Activated T-cell treated with anti-CD3 and anti-CD28 coated beads, Interleukin-2, amount 50 U/mL, for 48 hours (primary cell): Measurements from ENCODE around the gene CDCA8.
"Not testable (repeated sequence)": the region's sequence is repeated elsewhere in the genome, so short reads cannot be mapped to it uniquely, and the experiment has no call there.

ENCODE experiments used
- DNase-seq, 2 experiments: peaks; one replicate each; pipeline ENCODE4 v3.0.0-alpha.2; 2020

Gene CDCA8

DNA sequence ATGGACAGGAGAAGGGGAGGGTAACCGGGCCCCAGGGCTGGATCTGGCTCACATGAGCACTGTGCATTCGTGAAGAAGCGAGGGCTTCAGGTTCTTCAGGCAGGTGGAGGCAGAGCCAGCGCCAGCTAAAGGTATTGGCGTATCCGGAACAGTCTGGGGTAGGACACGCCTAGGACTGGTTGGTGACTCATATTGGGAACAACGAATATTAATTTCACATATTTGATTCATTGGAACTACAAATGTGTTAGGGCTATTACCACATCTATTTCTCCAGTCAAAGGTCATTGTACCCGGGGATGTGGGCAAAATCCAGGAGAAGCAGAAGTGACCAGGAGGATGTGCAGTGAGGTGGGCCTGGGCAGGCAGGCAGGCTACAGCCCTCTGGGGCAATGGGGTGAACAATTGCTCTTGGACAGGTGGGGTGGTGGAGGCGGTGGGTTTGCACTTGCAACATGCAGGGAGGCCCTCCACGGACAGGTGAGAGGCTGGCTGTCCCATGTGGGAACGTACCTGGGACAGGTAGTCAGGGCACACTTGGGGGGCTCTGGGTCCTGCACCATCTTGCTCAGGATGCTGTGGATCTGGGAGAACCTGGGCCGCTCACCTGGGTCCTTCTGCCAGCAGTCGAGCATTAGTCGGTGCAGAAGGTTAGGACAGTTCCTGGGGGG, 26.7 kb downstream of the CDCA8 start:
- no peak for DNase-seq

DNA sequence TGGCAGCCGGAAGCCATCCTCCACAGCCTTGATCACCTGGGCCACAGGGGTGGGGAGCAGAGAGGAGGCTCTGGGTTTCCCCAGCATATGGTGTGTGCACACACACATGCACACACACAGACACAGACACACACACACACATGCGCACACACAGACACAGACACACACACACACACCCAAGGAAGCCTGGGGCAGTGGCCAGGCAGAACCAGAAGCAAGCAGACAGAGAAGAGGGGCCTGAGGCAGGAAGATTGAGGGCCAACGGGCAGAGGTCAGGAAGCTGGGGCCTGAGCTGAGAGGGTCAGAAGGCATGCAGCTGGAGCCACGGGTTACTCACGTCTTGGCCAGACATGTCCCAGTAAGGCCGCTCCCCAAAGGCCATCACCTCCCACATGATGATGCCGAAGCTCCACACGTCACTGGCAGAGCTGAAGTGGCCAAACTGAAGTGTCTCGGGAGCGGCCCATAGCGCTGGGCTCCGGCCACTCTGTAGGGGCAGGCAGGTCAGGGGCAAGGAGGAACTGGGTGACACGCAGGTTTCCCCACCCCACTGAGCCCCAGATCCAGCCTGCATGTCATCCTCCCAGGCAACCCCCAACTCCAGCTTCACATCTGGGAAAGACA, 27.4 kb downstream of the CDCA8 start:
- no peak for DNase-seq

DNA sequence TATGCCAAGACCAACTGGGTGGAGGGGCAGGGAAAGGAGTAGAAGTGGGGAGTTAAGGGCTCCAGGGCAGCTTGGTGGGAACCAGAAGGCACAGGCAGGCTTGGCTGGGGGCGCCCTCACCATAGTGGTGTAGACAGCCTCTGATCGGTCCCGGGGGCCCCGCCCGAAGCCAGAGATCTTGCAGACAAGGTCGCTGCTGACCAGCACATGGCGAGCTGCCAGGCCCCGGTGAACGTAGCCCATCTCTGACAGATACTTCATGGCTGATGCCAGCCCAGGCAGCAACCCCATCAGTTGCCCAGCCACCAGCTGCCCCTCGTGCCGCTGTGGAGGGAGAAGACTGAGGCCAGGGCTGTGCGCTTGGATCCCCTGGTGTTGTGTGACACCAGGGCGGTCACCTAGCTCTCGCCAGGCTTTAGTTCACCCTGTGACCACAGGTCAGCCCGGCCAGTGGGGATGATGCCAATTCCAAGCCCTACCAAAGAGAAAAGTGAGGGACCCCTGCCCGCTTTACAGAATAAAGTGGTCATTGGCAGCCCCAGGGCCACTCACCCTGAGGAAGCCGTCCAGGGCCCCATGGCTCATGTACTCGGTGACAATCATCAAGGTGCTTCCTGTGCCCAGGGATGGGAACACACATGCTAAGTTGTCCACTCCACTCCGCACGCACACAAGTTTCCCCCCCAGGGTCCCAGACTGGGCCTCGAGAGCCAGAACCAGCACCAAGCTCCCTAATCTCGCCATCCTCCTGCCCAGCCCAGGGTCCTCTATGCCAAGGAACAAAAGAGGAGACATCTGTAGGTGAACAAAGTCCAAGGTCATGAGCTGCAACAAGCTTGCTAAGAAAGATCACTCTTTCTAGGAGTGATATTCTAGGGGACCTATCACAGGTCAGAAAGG, 28.2 kb downstream of the CDCA8 start:
- DNase-seq: no peak

DNA sequence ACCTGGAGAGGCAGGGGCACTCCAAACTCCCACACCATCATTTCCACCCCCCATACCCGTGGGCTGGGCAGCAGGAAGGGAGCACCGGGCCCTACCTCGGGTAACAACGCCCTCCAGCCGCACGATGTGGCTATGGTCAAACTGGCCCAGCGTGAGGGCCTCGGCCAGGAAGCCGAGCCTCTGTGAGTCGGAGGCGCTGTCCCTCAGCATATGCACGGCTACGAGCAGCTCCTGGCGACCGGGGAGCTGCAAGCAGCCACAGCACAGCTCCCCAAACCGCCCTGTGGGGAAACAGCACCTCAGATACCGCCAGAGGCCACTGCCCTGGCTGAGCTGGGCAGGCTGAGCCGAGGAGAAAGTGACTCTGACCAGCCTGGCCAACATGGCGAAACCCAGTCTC, 29.2 kb downstream of the CDCA8 start:
- no peak for DNase-seq

DNA sequence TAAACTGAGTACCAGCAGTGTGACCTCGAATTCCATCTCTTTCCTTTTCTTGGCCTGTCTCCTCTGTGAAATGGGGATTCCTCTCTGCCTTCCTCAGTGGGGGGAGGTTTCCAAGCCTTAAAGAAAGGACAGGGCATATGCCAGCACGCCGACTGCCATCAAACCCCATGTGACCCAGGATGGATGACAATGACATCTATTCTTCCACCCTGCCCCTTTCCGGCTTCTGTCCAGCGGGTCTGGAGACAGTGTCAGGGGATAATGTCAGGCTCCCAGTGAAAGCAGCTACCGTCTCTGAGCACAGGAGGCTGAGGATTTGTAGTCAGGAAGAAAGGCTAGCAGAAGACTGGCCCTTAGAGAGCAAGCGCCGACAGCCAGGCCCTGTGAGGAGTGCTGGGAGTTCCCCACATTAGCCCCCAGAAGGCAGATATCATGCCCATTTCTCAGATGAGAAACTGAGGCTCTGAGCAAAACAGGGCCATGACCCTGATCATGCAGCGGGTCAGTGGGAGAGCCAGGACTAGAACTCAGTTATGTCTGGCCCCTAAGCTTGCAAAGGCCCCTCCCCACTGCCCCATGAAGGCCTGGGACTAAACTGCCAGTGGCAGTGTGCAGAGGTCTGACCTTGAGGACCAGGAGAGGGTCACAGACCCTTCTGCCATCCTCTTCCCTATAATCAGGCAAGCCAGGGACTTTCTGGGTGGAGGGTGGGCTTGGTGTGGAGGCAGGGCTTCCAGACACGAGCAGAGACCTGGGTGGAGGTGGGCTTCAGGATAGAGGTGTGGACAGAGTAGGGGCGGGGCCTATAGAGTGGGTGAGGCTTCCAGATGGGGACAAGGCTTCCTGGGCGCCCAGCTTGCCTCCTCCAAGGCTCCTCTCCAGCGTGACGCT, 30.1 kb downstream of the CDCA8 start:
- no peak for DNase-seq

DNA sequence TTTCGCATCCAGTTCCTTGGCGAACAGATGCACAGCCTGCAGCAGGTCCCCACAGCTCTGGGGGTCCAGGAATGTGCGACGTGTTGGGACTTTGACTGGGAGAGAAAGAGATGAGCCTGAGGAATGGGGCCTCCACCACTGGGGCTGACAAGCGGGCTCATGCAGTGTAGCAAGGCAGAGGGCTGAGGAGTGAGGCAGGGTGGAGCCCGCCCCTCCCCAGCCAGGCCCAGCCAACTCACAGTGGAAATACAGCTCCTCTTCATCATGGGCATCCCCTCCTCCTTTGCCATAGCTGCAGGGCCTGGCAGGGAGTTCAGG, 30.7 kb downstream of the CDCA8 start:
- DNase-seq: no peak

DNA sequence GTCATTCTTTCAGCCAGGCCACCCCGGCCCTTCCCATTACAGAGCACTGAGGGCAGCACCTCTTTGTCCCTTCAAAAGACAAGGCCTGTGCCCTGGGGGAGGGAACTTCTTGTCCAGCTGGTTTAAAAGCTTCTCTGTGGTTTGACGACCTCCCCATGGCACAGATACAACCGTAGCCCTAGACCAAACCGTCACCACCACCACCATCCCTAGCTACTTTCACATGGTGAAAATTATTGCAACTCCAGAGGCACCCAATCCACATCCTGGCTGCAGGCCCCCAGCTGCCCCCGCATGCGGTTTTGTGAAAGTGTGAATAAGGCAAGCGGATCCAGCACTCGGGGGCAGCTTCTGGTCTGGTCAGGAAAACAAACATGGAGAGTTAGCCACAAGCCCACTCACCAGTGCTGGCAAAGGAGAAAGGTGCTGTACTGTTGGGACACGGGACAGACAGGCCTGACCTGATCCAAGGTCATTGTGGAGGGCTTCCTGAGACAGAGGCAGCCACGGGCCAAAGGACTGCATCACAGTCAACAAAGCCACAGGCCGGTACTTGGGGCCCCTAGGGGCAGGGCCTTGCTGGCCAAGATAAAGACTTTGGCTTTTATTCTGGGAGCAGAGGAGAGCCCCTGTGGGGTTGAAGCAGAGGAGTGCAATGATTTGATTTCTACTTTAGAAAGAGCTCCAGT, 31.2 kb downstream of the CDCA8 start:
- DNase-seq: no peak

DNA sequence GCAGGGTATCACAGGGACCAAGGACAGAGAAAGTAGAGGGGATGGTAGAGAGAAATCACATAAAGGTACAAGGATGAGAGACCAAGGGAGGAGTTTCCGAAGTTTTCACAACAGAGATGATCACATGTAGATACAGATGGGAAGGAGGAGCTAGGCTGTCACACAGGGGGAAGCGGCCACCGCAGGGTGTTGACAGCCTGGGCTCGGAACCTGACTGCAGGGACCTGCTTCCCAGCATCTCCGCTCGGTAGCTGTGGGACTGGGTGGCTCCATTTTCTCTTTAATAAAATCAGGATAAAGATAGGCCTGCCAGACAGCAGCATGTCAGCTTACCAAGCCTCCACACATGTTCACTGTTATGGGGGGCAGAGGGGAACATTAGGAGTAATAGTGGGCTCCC, 32.3 kb downstream of the CDCA8 start:
- no peak for DNase-seq

DNA sequence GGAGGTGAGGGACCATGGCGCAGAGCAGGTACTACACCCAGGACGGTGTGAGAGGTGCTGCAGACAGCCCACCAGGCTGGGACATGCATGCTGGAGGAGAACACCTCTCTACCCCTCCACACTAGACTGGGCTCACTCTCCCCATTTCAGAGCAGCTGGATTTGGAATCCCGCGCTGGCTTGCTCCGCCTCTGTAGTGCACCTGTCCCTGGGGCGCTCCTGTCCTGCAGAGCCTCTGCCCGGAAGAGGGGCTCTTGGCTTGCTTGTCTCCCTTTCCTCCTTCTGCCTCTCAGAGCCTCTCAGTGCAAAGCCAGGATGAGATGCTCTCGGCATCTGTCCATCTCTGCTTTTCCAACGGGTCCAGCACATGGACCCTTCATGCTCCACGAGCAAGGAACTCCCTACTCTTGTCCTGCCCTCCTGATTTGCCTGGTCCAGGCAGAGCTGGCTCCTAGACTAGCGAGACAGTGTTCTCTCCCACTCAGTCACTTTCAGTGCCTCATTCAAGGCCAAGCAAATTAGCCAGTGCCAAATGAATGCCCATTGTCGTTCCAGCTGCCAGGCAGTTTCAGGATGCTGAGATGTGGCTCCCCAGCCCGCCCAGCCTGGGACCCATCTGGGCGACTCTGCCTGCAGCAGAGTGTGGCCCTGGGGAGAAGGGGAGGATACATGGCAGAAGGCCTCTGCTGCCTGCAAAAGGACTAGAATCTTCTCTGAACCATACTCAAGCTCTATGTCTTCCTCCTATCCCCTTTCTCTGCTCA, 33.7 kb downstream of the CDCA8 start:
- no peak for DNase-seq

DNA sequence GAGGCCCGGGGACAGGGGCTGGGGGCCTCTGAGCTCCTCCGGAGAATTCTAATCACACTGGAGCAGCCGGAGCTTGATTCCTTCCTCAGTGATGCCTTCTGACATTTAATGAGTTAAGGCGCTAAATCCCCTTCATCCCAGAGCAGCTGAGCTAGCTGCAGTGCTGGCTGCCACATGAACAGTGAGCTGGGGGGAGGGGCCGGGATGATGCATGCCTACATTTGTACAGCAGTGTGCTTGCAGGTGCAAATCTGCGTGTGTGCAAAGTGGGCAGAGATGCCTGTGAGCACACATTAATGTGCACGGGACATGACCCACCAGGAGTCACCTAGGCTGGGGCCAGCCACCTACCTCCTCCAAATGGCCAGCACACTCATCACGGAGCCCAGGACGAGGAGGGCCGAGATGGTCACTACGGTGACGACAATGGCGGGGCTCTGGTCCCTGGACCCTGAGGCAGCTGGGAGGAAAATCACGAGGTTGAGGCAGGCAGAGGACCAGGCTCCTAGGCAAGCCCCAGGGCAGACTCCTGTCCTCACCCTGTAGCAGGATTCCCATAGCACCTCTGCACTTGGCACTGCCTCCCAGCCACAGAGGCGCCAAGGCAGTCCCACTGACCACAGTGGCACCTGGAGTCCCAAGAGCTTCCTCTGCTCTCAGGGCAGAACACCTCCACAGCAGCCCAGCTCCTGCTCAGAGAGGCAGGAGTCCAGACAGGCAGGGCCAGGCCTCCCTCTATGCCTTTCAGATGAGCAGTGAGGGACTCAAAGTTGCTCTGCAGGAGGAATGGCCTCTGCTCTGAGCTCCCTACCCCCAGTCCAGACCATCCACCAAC, 34.7 kb downstream of the CDCA8 start:
- DNase-seq: no peak

DNA sequence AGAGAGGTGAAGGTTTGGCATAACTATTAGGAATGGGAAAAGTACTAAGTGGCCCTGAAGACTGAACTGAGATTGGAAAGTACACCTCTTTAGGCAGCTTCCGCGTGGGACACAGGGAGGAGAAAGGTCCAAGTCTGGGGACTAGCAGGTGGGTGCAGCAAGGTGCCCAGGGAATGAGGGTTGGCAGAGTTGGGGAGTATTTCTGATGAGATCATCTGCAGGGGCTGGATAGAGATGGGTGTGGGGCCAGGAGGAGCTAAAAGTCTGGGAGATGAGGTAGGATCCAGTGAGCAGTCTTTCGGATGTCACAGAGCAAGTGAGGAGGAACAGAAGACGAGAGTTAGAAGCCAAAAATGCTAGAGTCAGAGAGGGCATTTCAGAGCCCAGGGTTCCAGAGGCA, 36.1 kb downstream of the CDCA8 start:
- DNase-seq: no peak

DNA sequence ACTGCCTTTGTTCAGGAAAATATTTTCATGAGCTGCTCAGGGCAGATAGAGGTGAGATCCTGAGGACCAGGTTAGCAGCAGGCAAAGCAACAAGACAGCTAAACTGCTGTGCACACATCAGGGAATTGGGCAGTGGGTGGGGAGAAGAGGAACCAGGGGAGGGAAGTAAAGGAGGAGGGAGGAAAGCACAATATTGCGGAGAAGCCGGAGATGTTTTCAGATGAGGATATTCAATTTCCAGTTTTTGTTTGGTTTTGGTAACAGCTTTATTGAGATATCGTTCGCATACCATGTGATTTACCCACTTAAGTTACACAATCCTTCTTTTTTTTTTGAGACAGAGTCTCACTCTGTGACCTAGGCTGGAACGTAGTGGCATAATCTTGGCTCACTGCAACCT, 38.1 kb downstream of the CDCA8 start:
- no peak for DNase-seq

DNA sequence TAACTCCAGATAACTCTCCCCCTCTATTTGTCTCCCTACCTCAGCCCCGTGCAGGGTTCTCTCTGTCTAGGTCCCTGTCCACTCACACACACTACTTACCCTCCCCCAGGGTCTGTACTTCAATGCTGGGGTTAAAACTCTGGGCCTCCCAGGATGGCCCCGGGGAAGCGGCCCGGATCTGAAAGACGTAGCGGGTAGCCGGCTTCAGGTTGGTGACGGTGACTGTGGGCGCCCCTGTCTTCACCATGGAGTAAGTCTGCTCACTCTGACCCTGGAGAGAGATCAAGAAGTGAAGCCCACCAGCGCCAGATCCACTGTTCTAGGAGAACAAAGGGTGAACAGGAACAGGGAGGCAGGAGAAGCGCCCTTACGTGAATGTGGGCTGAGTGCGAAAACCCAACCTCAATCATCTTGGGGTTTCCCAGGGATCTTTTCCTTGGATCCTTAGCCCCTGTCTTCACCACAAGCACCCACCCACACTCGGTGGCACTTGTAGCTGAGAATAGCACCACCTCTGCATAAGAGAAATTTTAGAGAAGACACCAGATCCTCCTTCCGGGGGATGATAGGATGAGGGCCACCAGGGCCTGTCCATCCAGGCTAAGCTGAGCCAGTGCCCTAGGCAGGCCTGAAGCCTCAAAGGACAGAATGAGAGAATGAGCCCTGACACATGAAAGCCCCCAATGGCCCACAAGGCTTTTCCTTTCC, 39.1 kb downstream of the CDCA8 start:
- no peak for DNase-seq

DNA sequence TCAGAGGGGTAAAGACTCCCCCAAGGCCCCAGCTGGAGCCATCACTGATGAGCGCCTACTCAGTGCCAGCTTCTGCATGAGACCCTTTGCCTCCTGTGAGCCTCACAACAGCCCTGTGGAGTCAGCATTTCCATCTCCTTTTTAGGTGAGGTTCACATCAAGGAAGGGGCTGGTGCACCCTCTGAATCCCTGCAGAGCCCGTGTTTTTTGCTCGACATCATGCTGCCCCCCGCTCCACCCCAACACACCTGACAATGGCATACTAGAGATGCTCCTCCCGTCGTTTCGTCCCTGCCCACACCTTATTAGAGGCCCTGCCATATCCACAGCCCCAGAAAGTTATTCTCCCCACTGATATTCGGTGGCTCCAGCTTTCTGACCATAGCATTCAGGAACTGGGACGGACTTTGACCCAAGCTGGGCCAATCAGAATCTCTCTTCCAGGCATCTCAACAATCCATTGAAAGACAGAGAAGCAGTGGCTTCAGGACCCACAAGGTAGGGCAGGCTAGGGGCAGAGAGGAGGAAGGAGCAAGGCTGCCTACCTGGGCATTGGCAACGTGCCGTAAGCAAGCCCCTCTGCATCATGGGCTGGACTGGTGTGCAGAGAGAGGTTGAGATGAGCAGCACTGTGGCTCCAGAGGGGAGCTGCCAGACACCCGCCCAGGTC, 39.9 kb downstream of the CDCA8 start:
- no peak for DNase-seq

DNA sequence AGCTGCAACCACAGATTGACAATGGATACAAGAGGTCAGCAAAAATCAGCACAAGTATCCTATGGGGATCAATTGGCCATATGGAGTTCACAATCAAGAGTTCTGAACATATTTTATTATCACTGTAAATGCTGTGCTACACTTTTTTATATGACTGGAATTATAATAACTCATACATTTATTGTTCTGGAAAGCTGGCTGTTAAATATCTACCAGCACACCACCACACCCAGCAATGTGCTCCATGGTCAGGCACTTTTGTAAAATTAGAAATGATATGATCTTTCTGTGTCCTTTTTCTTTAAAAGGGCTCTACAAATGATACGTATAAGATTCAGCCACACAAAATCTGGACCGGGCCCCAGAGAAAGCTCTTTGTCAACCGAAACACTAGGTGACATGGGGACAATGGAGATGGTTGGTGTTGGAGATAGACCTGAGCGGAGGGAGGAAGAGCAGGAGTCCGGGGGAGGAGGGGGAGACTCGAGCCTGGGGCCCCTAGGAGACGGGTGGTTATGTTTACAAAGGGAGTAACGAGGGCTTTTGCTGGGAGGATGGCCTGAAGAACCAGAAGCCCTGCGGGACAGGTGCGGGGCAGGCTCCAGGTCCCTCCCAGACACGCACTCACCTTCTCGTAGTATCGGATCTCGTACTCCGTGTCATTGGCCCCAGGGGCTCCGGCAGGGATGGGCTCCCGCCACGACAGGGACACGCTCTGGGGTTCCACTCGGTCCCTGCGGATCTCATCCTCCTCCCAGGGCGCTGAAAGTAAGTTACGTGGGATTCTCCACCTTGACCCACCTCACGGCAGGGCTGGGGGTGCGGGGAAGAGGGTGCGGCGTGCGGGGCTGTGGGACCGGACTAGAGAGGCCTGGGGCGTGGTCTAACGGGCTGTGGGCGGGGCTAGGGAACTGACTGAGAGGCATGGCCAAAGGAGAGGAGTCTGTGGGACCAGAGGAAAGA, 42.6 kb downstream of the CDCA8 start:
- DNase-seq: peak; percentile 34 to 44

DNA sequence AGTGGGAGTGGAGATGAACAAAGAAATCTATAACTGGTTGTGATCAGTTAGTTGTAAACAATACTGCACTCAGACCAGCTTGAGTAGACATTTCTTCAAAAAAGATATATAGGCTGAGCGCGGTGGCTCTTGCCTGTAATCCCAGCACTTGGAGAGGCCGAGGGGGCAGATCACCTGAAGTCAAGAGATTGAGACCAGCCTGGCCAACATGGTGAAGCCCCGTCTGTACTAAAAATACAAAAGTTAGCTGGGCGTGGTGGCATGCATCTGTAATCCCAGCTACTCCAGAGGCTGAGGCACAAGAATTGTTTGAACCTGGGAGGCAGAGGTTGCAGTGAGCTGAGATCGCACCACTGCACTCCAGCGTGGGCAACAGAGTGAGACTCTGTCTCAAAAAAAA, 45.7 kb downstream of the CDCA8 start:
- not testable (repeated sequence) for DNase-seq

DNA sequence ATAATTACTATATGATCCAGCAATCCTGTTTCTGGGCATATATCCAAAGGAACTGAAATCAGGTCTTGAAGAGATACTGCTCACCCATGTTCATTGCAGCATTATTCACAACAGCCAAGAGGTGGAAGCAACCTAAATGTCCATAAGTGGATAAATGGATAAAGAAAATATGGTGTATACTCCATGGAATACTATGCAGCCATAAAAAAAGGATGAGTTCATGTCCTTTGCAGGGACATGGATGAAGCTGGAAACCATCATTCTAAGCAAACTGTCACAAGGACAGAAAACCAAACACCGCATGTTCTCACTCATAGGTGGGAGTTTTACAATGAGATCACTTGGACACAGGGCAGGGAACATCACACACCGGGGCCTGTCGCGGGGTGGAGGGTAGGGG, 46.3 kb downstream of the CDCA8 start:
- DNase-seq: not testable (repeated sequence)

DNA sequence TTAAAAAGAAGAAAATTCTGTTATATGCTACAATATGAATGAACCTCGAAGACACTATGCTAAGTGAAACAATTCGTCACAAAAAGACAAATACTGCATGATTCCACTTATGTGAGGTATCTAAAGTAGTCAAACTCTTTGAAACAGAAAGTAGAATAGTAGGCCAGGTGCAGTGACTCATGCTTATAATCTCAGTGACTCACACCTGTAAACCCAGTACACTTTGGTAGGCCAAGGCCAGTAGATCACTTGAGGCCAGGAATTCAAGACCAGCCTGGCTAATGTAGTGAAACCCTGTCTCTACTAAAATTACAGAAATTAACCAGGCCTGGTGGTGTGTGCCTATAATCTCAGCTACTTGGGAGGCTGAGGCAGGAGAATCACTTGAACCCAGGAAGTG, 46.9 kb downstream of the CDCA8 start:
- DNase-seq: no peak
